Uterus (tissue), 2 donors: Measurements from ENCODE around the gene GRIPAP1.

Source experiments
- CTCF ChIP-seq, 4 experiments: fragments of 200-600 bp in 2 of 4; fragments of 450-650 bp in 2 of 4; sonication (generic) in 2 of 4; IDR thresholded peaks; one replicate each; pipeline ENCODE4 v1.5.1; 2016 to 2019; ENCODE audit warnings: antibody characterized with exemption in 4 of 4, mild to moderate bottlenecking in 2 of 4, moderate library complexity in 1 of 4
- POLR2A ChIP-seq, 2 donors: fragments of 450-650 bp; IDR thresholded peaks; one replicate each; pipeline ENCODE4 v1.6.1; 2016; ENCODE audit warnings: antibody characterized with exemption in 2 of 2, mild to moderate bottlenecking in 1 of 2, moderate library complexity in 1 of 2

- TF ChIP-seq CTCF (IDR thresholded peaks at IDR 0.05) (peak in 3 of 4 experiments; percentile 9 to 44 (median 25)), POLR2A (IDR thresholded peaks at IDR 0.05) (no peak)
Observed at GRCh38 chrX:48972220-48973164, 29.6 kb downstream of the GRIPAP1 start.
